Prostate gland (tissue), 2 donors: ENCODE results near the gene E4F1.

Experiments
- CTCF ChIP-seq, 4 experiments: fragments of 200-600 bp in 2 of 4; fragments of 450-650 bp in 2 of 4; sonication (generic) in 2 of 4; IDR thresholded peaks; 1 replicate in 3 of 4; 2 replicates in 1 of 4; pipeline ENCODE4 v1.5.1; 2016 to 2019; ENCODE audit warnings: antibody characterized with exemption in 4 of 4, mild to moderate bottlenecking in 2 of 4, moderate library complexity in 2 of 4
- POLR2A ChIP-seq: fragments of 450-650 bp; IDR thresholded peaks from one replicate; pipeline ENCODE4 v1.6.1; 2016; ENCODE audit warnings: antibody characterized with exemption, mild to moderate bottlenecking

GRCh38 chr16:2242598-2242997, 19.2 kb downstream of the E4F1 start:
- TF ChIP-seq POLR2A, result no peak
- TF ChIP-seq CTCF (IDR thresholded peaks at IDR 0.05), result no peak
